ENCODE measurements around the gene PARP16. TPM values are rescaled to one million over a fixed set of nuclear protein-coding genes. Genes with fewer than 3 reads are reported as not detected.

PARP16 gene
- total RNA-seq, 3 donors from 2014 or later (not counting 1 experiment from before 2014, with no cell fraction given): 11.7 to 19.3 (median 16.4) TPM

DNA sequence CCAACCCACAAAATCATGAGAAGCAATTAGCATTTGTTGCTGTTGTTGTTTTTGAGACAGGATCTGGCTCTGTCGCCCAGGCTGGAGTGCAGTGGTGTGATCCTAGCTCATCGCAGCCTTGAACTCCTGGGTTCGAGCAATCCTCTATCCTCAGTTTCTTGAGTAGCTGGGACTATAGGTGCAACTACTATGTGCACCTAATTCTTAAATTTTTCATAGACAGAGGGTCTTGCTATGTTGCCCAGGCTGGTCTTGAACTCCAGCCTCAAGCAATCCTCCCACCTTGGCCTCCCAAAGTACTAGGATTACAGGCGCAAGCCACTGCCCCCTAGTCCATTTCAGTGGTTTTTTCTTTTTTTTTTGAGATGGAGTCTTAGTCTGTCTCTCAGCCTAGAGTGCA, 18.3 kb downstream of the PARP16 start:
- no peaks in the 10 kb centered on the region for H3K36me3 Mint-ChIP-seq
- no peak for DNase-seq

DNA sequence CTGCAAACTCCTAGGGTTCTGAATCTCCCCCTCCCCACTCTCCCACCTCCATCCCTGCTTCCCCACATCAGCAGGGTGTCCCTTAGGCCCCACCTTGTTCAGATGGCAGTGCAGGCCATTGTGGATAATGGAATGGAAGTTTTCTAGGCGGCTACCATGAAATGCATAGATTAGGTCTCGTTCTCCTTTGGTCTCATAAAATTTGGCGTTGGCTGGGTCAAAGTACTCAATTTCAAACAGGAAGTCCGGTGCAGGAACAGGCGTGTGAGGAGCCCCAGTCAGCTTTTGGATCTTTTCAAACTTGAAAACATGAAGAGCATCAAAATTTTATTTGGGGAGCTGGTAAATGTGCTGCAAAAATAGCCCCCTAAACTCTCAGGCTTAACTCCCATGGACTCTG, 20.2 kb downstream of the PARP16 start:
- Mint-ChIP-seq H3K36me3 (no peaks in the 10 kb centered on the region), H3K27me3 (ENCODE audit: low read depth in 2 of 2) (no peaks in the 10 kb centered on the region), H3K4me3 (no peak overlapping the region), H3K9me3 (no peaks in the 10 kb centered on the region), H3K27ac (no peak overlapping the region), H3K4me1 (peaks cover 5 to 7% of the 10 kb centered on the region in 2 donors)
- no peak overlapping the region for H3K27ac ChIP-seq (ENCODE audit: low read length)
- no peaks in the 10 kb centered on the region for H3K27me3 ChIP-seq (ENCODE audit: control insufficient read depth, insufficient read depth, low read length)
- peaks cover 38% of the 10 kb centered on the region for H3K36me3 ChIP-seq (ENCODE audit: control insufficient read depth, insufficient read depth, low read length)
- H3K9me3 ChIP-seq (ENCODE audit: control insufficient read depth, insufficient read depth, low read length): no peaks in the 10 kb centered on the region
- DNase-seq: no peak
- intact Hi-C loops (cut with micrococcal nuclease): no loop called here
- TF ChIP-seq, protein P1, sequence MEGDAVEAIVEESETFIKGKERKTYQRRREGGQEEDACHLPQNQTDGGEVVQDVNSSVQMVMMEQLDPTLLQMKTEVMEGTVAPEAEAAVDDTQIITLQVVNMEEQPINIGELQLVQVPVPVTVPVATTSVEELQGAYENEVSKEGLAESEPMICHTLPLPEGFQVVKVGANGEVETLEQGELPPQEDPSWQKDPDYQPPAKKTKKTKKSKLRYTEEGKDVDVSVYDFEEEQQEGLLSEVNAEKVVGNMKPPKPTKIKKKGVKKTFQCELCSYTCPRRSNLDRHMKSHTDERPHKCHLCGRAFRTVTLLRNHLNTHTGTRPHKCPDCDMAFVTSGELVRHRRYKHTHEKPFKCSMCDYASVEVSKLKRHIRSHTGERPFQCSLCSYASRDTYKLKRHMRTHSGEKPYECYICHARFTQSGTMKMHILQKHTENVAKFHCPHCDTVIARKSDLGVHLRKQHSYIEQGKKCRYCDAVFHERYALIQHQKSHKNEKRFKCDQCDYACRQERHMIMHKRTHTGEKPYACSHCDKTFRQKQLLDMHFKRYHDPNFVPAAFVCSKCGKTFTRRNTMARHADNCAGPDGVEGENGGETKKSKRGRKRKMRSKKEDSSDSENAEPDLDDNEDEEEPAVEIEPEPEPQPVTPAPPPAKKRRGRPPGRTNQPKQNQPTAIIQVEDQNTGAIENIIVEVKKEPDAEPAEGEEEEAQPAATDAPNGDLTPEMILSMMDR (IDR thresholded peaks at IDR 0.05): no peak
- H3K4me1 ChIP-seq (ENCODE audit: control insufficient read depth, insufficient read depth, low read length): no peaks in the 10 kb centered on the region
- no peak for ATAC-seq
- no peak overlapping the region for H3K4me3 ChIP-seq (ENCODE audit: low read length)
- WGBS (ENCODE audit: insufficient coverage): 88% methylated on average over 5 of the region's 5 CpGs

More for the DNA sequence above, 18.3 kb downstream of the PARP16 start:
- Histone ChIP-seq H3K27me3 (ENCODE audit: control insufficient read depth, insufficient read depth, low read length) (no peaks in the 10 kb centered on the region), H3K27ac (ENCODE audit: low read length) (no peak overlapping the region), H3K4me3 (ENCODE audit: low read length) (no peak overlapping the region), H3K9me3 (ENCODE audit: control insufficient read depth, insufficient read depth, low read length) (no peaks in the 10 kb centered on the region), H3K4me1 (ENCODE audit: control insufficient read depth, insufficient read depth, low read length) (no peaks in the 10 kb centered on the region), H3K36me3 (ENCODE audit: control insufficient read depth, insufficient read depth, low read length) (peaks cover 26% of the 10 kb centered on the region)
- H3K9me3 Mint-ChIP-seq: no peaks in the 10 kb centered on the region
- H3K27me3 Mint-ChIP-seq (ENCODE audit: low read depth in 2 of 2): no peaks in the 10 kb centered on the region
- no peak overlapping the region for H3K4me3 Mint-ChIP-seq
- TF ChIP-seq, protein P1 (IDR thresholded peaks at IDR 0.05): no peak
- intact Hi-C loops (cut with micrococcal nuclease): no loop called here
- no peak for ATAC-seq
- WGBS (ENCODE audit: insufficient coverage): 98% methylated on average over 4 of the region's 4 CpGs
- peaks cover 5 to 16% of the 10 kb centered on the region in 2 donors for H3K4me1 Mint-ChIP-seq
- no peak overlapping the region for H3K27ac Mint-ChIP-seq

DNA sequence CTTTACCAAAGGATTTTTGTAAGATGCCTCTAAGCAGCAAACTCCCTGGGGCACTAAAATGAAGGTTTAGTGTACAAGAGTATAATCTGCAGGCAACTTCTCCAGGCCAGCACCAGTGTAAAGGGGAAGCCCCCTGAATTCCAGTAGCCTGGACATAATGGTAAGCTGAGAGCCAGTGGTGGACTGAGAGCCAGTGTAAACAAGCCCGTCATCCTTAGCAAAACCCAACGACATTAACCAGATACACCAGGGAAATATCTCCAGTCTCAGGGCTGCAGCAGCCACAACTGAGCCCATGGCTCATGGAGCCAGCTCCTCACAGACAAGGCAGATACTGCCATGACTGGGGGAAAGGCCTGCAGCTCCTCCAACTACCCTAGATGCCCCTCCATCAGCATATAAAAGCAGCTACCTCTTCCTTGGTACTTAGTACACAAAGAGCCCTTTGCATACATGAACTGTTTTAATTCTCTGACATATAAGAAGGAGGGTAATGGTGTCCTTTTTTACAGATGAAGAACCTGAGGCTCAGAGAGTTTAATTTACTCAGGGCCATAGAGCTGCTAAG, 21.7 kb downstream of the PARP16 start:
- H3K27ac ChIP-seq (ENCODE audit: low read length): no peak overlapping the region
- Mint-ChIP-seq H3K27ac (no peak overlapping the region), H3K4me1 (peaks cover 5 to 7% of the 10 kb centered on the region in 2 donors)

More for the DNA sequence above, 21.7 kb downstream of the PARP16 start:
- H3K4me3 Mint-ChIP-seq: no peak overlapping the region
- no peaks in the 10 kb centered on the region for H3K27me3 Mint-ChIP-seq (ENCODE audit: low read depth in 2 of 2)
- peaks cover 10% of the 10 kb centered on the region for H3K36me3 Mint-ChIP-seq
- TF ChIP-seq, protein P1 (IDR thresholded peaks at IDR 0.05): no peak
- H3K9me3 Mint-ChIP-seq: no peaks in the 10 kb centered on the region
- H3K9me3 ChIP-seq (ENCODE audit: control insufficient read depth, insufficient read depth, low read length): no peaks in the 10 kb centered on the region
- H3K27me3 ChIP-seq (ENCODE audit: control insufficient read depth, insufficient read depth, low read length): no peaks in the 10 kb centered on the region
- peaks cover 41% of the 10 kb centered on the region for H3K36me3 ChIP-seq (ENCODE audit: control insufficient read depth, insufficient read depth, low read length)
- H3K4me1 ChIP-seq (ENCODE audit: control insufficient read depth, insufficient read depth, low read length): no peaks in the 10 kb centered on the region
- DNase-seq (no peak), ATAC-seq (no peak)
- no peak overlapping the region for H3K4me3 ChIP-seq (ENCODE audit: low read length)
- 90% methylated on average over 2 of the region's 2 CpGs for WGBS (ENCODE audit: insufficient coverage)
- intact Hi-C loops (cut with micrococcal nuclease): no loop called here
